GF-D8 (cell line): ENCODE measurements around the gene GFOD1.

Experiments used
- DNase-seq: peaks from one replicate; lab custom pipeline; 2025; lab: John Stamatoyannopoulos, UW

GFOD1 gene

GRCh38 chr6:13485923-13486562, 1.4 kb downstream of the GFOD1 start:
- DNase-seq, result peak; percentile 43

- DNase-seq, result no peak
Observed at GRCh38 chr6:13485303-13485702, 2.1 kb downstream of the GFOD1 start.

- no peak for DNase-seq
Observed at GRCh38 chr6:13484827-13485226, 2.6 kb downstream of the GFOD1 start.

- no peak for DNase-seq
Observed at GRCh38 chr6:13484138-13484708, 3.2 kb downstream of the GFOD1 start.

- DNase-seq, result no peak
Observed at GRCh38 chr6:13480631-13481501, 6.5 kb downstream of the GFOD1 start.

- no peak for DNase-seq
Observed at GRCh38 chr6:13479971-13480434, 7.4 kb downstream of the GFOD1 start.

- peak; percentile 7 for DNase-seq
Observed at GRCh38 chr6:13479206-13479800, 8.1 kb downstream of the GFOD1 start.

- no peak for DNase-seq
Observed at GRCh38 chr6:13478525-13478966, 8.9 kb downstream of the GFOD1 start.

GRCh38 chr6:13474787-13475186, 12.6 kb downstream of the GFOD1 start:
- DNase-seq, result no peak

- no peak for DNase-seq
Observed at GRCh38 chr6:13474360-13474759, 13.0 kb downstream of the GFOD1 start.

GRCh38 chr6:13473768-13474165, 13.6 kb downstream of the GFOD1 start:
- no peak for DNase-seq

GRCh38 chr6:13472976-13473767, 14.2 kb downstream of the GFOD1 start:
- DNase-seq, result no peak

GRCh38 chr6:13472099-13472498, 15.3 kb downstream of the GFOD1 start:
- no peak for DNase-seq

- DNase-seq, result no peak
Observed at GRCh38 chr6:13471184-13471583, 16.2 kb downstream of the GFOD1 start.

GRCh38 chr6:13470238-13471140, 16.9 kb downstream of the GFOD1 start:
- DNase-seq, result no peak

- no peak for DNase-seq
Observed at GRCh38 chr6:13469693-13470092, 17.7 kb downstream of the GFOD1 start.

GRCh38 chr6:13468839-13469238, 18.6 kb downstream of the GFOD1 start:
- no peak for DNase-seq

GRCh38 chr6:13467216-13467600, 20.2 kb downstream of the GFOD1 start:
- no peak for DNase-seq

- no peak for DNase-seq
Observed at GRCh38 chr6:13466304-13467215, 20.8 kb downstream of the GFOD1 start.

- no peak for DNase-seq
Observed at GRCh38 chr6:13465734-13466133, 21.7 kb downstream of the GFOD1 start.
